ENCODE data around the gene DCTN4.

- TF ChIP-seq CBX5 (IDR thresholded peaks at IDR 0.05; ENCODE audit: borderline replicate concordance, low read depth) (no peak), CBFB (CRISPR knock-in tag; IDR thresholded peaks at IDR 0.05) (no peak), NBN (IDR thresholded peaks at IDR 0.05; ENCODE audit: low read depth) (no peak), REST (IDR thresholded peaks at IDR 0.05; ENCODE audit: borderline replicate concordance) (no peak), REST (CRISPR knock-in tag; IDR thresholded peaks at IDR 0.05; ENCODE audit: low read depth) (no peak), TBP (optimal IDR thresholded peaks at IDR 0.05; ENCODE audit: low read depth, low read length) (no peak), ZNF23 (CRISPR knock-in tag; IDR thresholded peaks at IDR 0.05) (no peak), KLF10 (CRISPR knock-in tag; IDR thresholded peaks at IDR 0.05) (no peak), SP1 (CRISPR knock-in tag; IDR thresholded peaks at IDR 0.05) (no peak), RFX1 (IDR thresholded peaks at IDR 0.05) (no peak), CTCF (IDR thresholded peaks at IDR 0.05 in 2 of 3, conservative IDR thresholded peaks at IDR 0.05 in 1 of 3; ENCODE audit: insufficient read depth in 2 of 3, low read depth in 1 of 3, low read length in 3 of 3) (no peak), ZNF174 (CRISPR knock-in tag; IDR thresholded peaks at IDR 0.05) (no peak), ZNF277 (CRISPR knock-in tag; IDR thresholded peaks at IDR 0.05; ENCODE audit: borderline replicate concordance) (no peak), NR4A1 (CRISPR knock-in tag; IDR thresholded peaks at IDR 0.05) (no peak), NR4A1 (tag; IDR thresholded peaks at IDR 0.05) (no peak)
These were observed 27.1 kb downstream of the DCTN4 start for GRCh38 chr5:150731669-150732242.
